GM20431 (cell line): ENCODE data around the gene RRM2.
"Not testable (repeated sequence)": the region's sequence is repeated elsewhere in the genome, so short reads cannot be mapped to it uniquely, and the experiment has no call there.

Experiments used
- in situ Hi-C: fragments of 300-500 bp; cut with MseI, MboI; formaldehyde crosslinking; loops from one replicate; pipeline ENCODE4 v1.15.0; 2020; ENCODE audit warnings: low sequenced_read_pairs; ENCODE audit not compliant: unreplicated experiment

RRM2 gene

DNA sequence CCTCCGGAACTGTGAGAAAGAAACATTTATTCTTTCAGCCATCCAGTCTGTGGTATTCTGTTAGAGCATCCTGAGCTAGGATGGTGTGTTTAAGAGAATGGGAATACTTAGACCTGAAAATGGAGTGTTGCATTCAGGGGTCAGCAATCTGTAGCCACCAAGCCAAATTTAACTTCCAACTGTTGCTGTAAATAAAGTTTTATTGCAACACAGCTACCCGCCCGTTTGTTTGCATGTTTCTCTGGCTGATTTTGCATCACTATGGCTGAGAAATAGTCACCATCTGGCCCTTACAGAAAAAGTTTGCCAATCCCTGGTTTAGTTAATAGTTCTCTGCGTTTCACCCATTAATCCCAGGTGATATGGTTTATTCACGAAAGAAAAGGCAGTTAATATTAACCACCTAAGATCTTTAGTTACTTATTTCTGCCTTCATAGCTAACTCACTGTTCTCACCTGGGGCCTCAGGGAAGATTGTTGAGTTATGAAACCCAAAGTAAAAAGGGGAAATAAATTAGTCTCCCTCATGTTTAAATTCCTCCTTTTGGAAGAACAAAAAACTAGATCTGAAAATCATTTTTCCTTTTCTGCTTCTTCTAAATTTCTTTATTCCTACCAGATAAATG lies 32.9 kb upstream of the RRM2 start:
- in situ Hi-C loops: no loop called here

GRCh38 chr2:10091182-10091888 lies 31.2 kb upstream of the RRM2 start:
- in situ Hi-C loops: no loop called here

DNA sequence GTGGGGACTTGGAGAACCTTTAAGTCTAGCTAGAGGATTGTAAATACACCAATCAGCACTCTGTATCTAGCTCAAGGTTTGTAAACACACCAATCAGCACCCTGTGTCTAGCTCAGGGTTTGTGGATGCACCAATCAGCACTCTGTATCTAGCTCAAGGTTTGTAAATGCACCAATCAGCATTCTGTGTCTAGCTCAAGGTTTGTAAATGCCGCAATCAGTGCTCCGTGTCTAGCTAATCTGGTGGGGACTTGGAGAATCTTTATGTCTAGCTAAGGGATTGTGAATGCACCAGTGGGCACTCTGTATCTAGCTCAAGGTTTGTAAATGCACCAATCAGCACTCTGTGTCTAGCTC lies 30.7 kb upstream of the RRM2 start:
- in situ Hi-C loops: not testable (repeated sequence)

- in situ Hi-C loops: no loop called here
Observed at GRCh38 chr2:10094271-10094814, 28.2 kb upstream of the RRM2 start.

- in situ Hi-C loops: no loop called here
Observed at GRCh38 chr2:10095175-10095574, 27.4 kb upstream of the RRM2 start.

- in situ Hi-C loops: no loop called here
Observed at GRCh38 chr2:10096641-10097040, 25.9 kb upstream of the RRM2 start.

DNA sequence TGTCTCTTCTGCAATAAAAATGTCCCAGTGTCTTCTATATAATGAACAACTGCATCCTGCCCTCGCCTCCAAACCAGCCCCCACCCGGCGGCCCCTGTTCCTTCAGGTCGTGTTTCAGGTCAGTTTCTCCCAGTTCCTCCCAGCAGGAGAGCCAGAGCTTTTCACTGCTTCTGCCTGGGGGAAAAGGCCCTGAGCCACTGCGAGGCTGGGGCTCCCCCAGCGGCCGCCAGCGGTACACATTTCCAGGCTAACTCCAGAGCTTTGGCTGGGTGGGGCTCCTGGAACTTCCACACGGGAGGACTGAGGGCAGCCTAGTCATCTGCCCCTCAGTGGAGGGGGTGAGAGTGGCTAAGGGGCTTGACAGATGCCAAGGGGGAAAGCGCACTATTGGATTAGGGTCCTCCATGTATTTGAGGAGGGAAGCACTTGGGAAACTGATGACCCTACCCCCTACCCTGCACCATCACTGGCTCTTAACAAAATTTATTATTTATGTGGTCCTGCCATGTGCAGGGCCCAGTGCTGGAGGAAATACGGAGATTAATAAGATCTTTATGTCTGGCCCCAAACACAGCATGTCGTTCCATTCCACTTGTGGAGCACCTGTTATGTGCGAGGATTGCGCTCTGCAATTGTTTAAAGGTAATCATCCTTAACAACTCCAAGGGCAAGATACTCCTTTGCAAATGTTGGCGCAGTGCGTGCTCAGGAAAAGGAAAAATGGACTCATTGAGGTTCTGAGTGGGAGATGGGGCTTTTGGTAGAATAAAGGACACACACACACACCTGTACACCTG lies 25.0 kb upstream of the RRM2 start:
- in situ Hi-C loops: no loop called here

- in situ Hi-C loops: no loop called here
Observed at GRCh38 chr2:10101491-10101890, 21.0 kb upstream of the RRM2 start.

DNA sequence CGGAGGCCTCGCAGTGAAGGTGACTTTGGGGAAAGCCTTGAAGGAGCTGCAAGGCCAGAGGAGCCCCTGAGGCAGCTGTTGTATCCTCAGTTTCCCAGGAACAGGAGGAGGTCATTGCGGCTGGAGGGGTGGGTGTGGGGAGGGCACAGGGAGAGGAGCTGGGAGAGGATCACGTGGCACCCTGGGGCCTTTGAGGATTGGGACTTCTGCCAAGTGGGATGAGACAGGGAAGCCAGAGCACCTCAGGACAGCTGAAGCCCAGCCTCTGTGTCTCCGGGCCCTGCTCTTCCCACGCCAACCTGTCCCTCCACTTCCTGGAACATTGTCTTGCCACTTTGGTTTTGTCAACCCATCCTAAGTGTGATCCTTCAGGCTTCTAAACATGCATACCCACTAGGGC lies 19.4 kb upstream of the RRM2 start:
- in situ Hi-C loops: no loop called here

DNA sequence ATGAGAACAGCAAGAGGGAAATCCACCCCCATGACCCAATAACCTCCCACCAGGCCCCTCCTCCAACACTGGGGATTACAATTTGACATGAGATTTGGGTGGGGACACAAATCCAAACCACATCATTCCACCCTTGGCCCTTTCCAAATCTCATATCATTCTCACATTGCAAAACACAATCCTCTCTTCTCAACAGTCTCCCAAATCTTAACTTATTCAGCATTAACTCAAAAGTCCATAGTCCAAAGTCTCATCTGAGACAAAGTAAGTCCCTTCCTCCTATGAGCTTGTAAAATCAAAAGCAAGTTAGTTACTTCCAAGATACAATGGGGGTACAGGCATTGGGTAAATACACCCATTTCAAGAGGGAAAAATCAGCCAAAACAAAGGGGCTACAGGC lies 17.6 kb upstream of the RRM2 start:
- in situ Hi-C loops: not testable (repeated sequence)

DNA sequence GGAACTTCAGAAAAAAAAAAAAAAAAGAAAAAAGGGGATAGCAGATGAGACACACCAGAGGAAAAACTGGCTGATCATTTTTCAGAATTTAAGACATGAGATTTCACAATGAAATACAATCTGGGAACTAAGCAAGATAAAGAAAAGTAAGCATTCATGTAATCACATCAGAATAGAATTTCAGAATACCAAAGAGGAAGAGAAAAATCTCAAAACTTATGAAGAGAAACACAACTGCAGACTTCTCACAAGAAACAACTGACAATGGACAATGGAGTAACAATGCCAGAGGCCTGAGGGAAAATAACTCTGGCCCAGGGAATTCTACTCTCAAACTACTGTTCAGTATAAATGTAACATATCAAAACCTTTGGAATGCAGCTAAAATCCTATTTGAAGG lies 13.2 kb upstream of the RRM2 start:
- in situ Hi-C loops: no loop called here

GRCh38 chr2:10119027-10119325 lies 3.6 kb upstream of the RRM2 start:
- in situ Hi-C loops: no loop called here

DNA sequence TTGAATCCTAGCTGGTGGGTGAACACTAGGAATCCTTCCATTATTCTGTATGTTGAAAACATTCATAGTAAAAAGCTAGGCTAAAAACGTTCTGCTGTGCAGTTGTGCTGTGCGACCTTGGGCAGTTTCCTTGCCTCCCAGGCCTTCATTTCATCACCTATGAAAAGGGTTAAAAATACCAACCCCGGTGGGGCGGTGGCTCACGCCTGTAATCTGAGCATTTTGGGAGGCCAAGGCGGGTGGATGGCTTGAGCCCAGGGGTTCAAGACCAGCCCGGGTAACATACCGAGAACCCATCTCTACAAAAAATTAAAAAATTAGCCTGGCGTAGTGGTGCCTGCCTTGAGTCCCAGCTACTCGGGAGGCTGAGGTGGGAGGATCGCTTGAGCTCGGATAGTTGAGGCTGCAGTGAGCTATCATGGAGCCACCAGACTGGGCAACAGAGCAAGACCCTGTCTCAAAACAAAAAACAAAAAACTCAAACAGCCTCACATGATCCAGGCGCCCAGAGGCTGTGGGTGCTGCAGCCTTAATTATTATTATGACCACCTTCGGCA lies 2.9 kb upstream of the RRM2 start:
- in situ Hi-C loops: no loop called here

DNA sequence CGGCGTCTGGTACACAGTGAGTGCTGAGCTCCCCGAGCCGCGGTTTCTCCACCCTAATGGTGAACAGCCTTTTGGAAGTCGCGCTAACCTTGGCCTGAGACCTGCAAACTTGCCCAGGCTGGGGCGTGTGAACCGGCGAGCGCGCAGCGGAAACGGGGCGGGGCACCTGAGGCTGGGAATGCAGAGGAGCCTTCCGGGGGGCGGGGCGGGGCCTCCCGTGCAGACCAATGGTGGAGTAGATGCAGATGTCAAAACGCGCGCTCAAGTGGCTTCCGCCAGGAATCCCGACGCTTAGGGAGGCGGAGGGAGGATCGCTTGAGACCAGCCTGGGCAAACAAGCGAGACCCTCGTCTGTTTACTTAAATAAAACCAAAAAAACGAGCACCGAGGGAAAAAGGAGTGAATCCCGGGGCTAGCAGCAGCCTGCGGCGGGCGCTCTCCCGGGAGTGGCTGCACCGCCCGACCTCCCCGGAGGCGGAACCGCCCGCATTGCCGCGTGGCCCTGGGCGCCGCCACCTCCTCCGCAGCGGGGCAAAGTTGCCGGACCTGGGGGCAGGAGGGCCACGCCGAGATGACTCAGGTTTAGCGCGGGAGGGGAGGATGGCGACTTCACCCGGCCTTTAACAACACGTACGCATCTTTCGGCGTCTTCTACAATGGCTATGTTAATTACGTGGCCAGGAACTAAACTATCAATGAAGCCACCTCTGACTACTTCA lies 2.2 kb upstream of the RRM2 start:
- in situ Hi-C loops: no loop called here

DNA sequence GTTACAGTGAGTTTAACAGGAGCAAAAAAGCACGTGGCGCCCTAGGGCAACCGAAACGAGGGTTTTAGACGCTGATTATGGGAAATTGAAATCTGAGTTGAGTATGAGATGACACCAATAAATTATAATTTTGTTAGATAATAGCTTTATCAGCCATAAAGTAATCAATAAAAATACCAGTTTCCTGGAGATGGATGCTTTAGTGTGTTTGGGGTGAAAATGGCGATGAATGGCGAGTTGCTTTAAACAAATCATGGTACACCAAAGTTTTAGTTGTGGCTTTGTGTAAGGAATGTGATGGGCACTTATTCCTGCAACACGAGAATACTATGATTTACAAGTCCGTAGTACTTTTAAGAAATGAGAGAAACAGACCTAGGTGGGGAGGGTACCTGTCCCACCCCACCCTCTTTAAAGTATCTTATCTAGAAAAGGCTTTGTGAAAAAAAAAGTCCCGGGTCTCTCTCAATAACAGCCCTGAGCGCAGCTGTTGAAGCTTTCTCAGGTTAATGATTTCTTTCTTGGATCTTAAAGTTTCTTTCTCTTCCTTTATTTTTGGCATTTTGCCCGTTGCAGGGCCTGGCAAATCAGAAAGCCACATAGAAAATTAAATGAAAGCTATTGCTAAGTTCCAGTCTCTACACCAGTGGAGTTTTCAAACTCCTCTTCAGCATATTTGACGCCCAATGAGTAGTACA lies 1.5 kb upstream of the RRM2 start:
- in situ Hi-C loops: no loop called here

DNA sequence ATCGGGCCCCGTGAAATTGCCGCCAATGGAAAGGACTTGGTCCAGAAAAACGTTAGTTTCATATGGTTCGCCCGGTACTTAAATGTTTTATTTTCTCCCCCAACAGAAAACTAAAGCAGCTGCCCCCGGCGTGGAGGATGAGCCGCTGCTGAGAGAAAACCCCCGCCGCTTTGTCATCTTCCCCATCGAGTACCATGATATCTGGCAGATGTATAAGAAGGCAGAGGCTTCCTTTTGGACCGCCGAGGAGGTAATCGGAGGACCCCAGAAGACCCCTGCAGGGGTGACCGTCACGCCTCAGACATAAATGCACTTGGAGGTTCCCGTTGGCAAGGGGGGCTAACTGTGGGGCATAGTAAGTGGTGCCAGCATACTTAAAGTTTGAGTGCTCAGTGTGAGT lies 742 bp downstream of the RRM2 start:
- in situ Hi-C loops: no loop called here

DNA sequence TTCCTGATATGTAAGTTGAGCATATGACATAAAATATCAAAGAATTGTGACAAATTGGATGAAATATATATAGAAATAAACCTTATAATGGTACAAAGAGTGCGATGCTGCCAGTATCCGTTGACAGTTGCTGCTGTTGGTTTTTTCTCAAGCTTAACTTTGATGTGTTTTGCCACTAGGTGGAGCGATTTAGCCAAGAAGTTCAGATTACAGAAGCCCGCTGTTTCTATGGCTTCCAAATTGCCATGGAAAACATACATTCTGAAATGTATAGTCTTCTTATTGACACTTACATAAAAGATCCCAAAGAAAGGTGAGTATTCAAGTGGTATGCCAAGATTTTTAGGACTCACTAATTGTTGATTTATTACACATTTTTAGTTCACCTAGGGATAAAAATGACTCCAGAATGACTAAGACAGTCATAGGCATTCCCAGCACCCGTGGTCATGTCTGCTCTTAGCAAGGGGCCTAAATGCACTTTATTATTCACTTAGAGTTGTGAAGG lies 2.1 kb downstream of the RRM2 start:
- in situ Hi-C loops: loop anchor here (25.0 kb wide), 1 partner anchor 538 kb away; no protein-coding TSS in a partner anchor

DNA sequence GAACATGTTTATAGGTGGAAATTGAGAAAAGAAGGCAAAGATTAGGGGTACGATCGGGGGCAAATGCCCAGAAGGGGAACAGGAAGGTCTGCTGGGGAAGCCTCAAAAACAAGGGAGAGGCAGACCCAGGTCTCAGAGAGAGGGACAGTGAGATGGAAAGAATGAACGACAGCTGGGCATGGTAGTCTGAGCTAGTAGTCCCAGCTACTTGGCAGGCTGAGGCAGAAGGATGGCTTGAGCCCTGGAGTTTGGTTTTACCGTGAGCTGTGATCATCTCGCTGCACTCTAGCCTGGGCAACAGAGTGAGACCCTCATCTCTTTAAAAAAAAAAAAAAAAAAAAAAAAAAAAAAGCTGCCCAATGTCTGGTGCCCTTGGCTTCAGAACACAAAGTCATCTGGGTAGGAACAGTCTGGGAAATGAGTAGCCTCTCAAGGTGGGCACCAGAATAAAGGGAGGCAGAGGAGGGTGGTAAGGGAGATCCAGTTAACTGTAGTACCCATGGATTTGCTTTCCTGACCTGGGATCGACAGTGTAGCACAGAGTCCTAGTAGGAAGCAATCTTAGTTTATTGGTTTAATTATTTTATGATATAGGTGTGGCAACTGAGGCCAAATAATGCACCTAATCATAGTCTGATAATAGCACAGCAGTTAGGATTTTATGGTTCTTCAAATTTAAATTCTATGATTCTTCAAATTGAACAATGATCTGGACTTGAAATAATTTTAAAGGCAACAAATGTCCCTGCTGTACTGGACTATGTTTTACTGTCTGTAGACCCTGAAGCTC lies 3.5 kb downstream of the RRM2 start:
- in situ Hi-C loops: loop anchor here (25.0 kb wide), 1 partner anchor 536 kb away; no protein-coding TSS in a partner anchor

DNA sequence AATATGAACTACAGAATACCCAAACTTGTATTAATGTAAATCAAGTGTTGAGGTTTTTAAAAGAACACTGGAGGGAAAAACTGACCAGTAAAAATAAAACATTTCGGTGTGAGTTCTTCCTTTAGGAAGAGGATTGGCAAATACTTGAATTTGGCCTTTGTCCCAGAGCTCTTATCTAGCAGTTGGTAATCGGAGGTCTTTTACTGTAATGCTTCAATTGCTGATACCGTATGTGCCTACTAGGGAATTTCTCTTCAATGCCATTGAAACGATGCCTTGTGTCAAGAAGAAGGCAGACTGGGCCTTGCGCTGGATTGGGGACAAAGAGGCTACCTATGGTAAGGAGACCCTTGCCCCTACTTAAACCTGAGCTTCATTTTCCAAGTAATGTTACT lies 4.1 kb downstream of the RRM2 start:
- in situ Hi-C loops: loop anchor here (25.0 kb wide), 1 partner anchor 536 kb away; no protein-coding TSS in a partner anchor
